ENCODE results near the gene PSAP.

Gene PSAP

GRCh38 chr10:71772832-71773220, 78.2 kb downstream of the PSAP start:
- H3K4me3 ChIP-seq (ENCODE audit: low read depth, low read length): peak overlapping the region; percentile 38
- in situ Hi-C loops (cut with HindIII; ENCODE audit: low sequenced_read_pairs): no loop called here
- DNase-seq (ENCODE audit: low read depth, low spot score): no peak
- TF ChIP-seq CTCF (IDR thresholded peaks at IDR 0.05; ENCODE audit: low read depth, low read length): no peak

- H3K4me3 ChIP-seq (ENCODE audit: low read depth, low read length): no peak overlapping the region
- TF ChIP-seq CTCF (IDR thresholded peaks at IDR 0.05; ENCODE audit: low read depth, low read length): no peak
- DNase-seq (ENCODE audit: low read depth, low spot score): peak; percentile 64
- in situ Hi-C loops (cut with HindIII; ENCODE audit: low sequenced_read_pairs): no loop called here
Observed at GRCh38 chr10:71771821-71772617, 79.0 kb downstream of the PSAP start.

GRCh38 chr10:71771204-71771603, 79.8 kb downstream of the PSAP start:
- in situ Hi-C loops (cut with HindIII; ENCODE audit: low sequenced_read_pairs): no loop called here
- DNase-seq (ENCODE audit: low read depth, low spot score): no peak
- TF ChIP-seq CTCF (IDR thresholded peaks at IDR 0.05; ENCODE audit: low read depth, low read length): no peak
- H3K4me3 ChIP-seq (ENCODE audit: low read depth, low read length): no peak overlapping the region

GRCh38 chr10:71770789-71771188, 80.3 kb downstream of the PSAP start:
- no peak overlapping the region for H3K4me3 ChIP-seq (ENCODE audit: low read depth, low read length)
- no peak for TF ChIP-seq CTCF (IDR thresholded peaks at IDR 0.05; ENCODE audit: low read depth, low read length)
- in situ Hi-C loops (cut with HindIII; ENCODE audit: low sequenced_read_pairs): no loop called here
- DNase-seq (ENCODE audit: low read depth, low spot score): no peak

- no peak overlapping the region for H3K4me3 ChIP-seq (ENCODE audit: low read depth, low read length)
- in situ Hi-C loops (cut with HindIII; ENCODE audit: low sequenced_read_pairs): no loop called here
- no peak for TF ChIP-seq CTCF (IDR thresholded peaks at IDR 0.05; ENCODE audit: low read depth, low read length)
- peak; percentile 12 for DNase-seq (ENCODE audit: low read depth, low spot score)
Observed at GRCh38 chr10:71770255-71770654, 80.8 kb downstream of the PSAP start.

- H3K4me3 ChIP-seq (ENCODE audit: low read depth, low read length): no peak overlapping the region
- no peak for TF ChIP-seq CTCF (IDR thresholded peaks at IDR 0.05; ENCODE audit: low read depth, low read length)
- peak; percentile 18 for DNase-seq (ENCODE audit: low read depth, low spot score)
- in situ Hi-C loops (cut with HindIII; ENCODE audit: low sequenced_read_pairs): no loop called here
Observed at GRCh38 chr10:71769279-71769823, 81.7 kb downstream of the PSAP start.
